NCI-H1930 (cell line): ENCODE measurements around the gene PLD4.

Source experiments
- DNase-seq, 2 experiments: peaks; one replicate each; lab custom pipeline; 2025; lab: John Stamatoyannopoulos, UW

The PLD4 gene

GRCh38 chr14:104954746-104955395 is 30.2 kb downstream of the PLD4 start:
- DNase-seq: no peak

GRCh38 chr14:104955396-104955770 is 30.7 kb downstream of the PLD4 start:
- DNase-seq: no peak

- DNase-seq: no peak
Measured at GRCh38 chr14:104956290-104956890, 31.7 kb downstream of the PLD4 start.

GRCh38 chr14:104957146-104958113 is 32.8 kb downstream of the PLD4 start:
- no peak for DNase-seq

- DNase-seq: no peak
Measured at GRCh38 chr14:104964546-104964945, 39.9 kb downstream of the PLD4 start.

GRCh38 chr14:104965561-104966231 is 41.0 kb downstream of the PLD4 start:
- no peak for DNase-seq

GRCh38 chr14:104966261-104966865 is 41.7 kb downstream of the PLD4 start:
- DNase-seq: no peak

GRCh38 chr14:104966981-104967385 is 42.3 kb downstream of the PLD4 start:
- no peak for DNase-seq

GRCh38 chr14:104967386-104968152 is 42.9 kb downstream of the PLD4 start:
- no peak for DNase-seq

- no peak for DNase-seq
Measured at GRCh38 chr14:104968153-104968527, 43.5 kb downstream of the PLD4 start.

GRCh38 chr14:104968541-104969401 is 44.1 kb downstream of the PLD4 start:
- peak in 1 of 2 experiments; percentile 28 for DNase-seq

GRCh38 chr14:104969741-104970230 is 45.1 kb downstream of the PLD4 start:
- DNase-seq: no peak

- DNase-seq: no peak
Measured at GRCh38 chr14:104970231-104971068, 45.8 kb downstream of the PLD4 start.

GRCh38 chr14:104971447-104972240 is 47.0 kb downstream of the PLD4 start:
- DNase-seq: no peak

GRCh38 chr14:104972301-104973134 is 47.8 kb downstream of the PLD4 start:
- DNase-seq: no peak

- DNase-seq: no peak
Measured at GRCh38 chr14:104973135-104973384, 48.4 kb downstream of the PLD4 start.

GRCh38 chr14:104973385-104974145 is 48.9 kb downstream of the PLD4 start:
- no peak for DNase-seq
